Measurements from ENCODE around the gene METTL18.

DNA sequence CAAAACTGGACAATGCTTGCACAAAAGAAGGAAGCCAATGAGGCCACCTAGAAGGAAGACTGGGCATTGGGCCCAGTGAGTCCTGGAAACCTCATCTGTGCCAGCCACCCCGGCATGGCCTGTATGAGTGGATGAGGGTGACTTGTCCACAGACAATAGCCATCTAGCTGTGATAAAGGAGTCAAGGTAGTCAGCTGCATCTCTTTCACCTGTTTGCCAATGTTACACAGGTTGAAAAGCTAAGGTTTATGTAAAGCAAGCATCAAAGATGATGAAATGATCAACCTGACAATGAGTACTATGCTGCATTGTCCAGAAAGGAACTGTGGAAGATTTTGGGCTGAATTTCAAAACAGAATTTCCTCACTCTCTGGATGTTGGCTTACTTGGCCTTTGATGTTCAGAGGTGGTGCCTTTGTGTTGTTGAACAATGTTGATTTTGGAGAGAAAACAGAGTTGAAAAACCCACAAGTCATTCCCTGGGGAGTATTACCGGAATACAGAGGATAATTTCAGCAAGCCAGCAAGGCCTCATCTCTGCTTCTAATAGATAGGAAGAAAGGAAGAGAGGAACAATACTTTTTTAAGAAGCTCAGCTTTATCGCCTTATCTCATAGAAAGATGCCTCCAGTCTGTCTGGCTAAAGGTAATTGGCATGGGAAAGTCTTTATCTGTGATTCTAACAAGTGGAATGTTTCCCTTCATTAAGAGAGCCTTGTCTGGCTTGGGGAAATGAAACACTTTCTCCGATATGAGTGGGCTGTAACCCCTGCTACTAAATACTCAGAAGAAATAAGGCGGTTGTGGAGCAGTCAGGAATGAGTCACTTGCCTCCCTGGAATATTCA is 49.5 kb downstream of the METTL18 start:
- TF ChIP-seq, protein P1, sequence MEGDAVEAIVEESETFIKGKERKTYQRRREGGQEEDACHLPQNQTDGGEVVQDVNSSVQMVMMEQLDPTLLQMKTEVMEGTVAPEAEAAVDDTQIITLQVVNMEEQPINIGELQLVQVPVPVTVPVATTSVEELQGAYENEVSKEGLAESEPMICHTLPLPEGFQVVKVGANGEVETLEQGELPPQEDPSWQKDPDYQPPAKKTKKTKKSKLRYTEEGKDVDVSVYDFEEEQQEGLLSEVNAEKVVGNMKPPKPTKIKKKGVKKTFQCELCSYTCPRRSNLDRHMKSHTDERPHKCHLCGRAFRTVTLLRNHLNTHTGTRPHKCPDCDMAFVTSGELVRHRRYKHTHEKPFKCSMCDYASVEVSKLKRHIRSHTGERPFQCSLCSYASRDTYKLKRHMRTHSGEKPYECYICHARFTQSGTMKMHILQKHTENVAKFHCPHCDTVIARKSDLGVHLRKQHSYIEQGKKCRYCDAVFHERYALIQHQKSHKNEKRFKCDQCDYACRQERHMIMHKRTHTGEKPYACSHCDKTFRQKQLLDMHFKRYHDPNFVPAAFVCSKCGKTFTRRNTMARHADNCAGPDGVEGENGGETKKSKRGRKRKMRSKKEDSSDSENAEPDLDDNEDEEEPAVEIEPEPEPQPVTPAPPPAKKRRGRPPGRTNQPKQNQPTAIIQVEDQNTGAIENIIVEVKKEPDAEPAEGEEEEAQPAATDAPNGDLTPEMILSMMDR (IDR thresholded peaks at IDR 0.05): no peak
- TF ChIP-seq POLR2A (IDR thresholded peaks at IDR 0.05): no peak

Measured in right lobe of liver (tissue), 4 donors.